ENCODE measurements around the gene ADAMTS12.

Gene ADAMTS12

DNA sequence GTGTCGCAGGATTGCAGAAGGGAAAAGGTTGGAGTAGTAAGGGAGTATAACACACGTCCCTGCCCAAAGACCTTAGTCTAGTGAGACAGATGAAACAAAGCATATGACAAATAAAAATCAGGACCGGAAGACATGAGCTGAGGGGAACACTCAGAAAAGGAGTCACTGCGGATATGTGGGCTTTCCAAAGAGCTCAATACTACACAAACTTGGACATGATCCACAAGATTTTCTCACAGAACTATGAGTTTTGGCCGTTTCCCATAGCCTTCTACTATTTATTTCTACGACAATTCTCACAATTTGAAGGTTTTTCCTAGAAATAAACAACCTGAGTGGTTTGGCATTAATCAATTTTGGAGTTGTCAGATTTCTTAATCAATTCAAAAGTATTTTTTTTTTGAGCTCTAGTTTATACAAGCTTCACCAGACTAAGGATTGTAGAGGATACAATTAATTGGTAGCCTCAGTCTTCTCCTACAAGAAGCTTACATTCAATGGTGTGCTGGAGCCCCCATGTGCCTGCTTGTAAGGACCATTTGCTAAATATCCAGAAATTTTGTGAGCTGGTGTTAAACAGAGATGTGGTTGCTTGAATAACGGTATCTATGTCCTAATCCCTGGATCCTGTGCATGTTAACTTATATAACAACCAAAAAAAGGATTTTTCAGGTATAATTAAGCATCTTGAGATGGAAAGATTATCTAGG is 91.4 kb downstream of the ADAMTS12 start:
- no peak for DNase-seq

DNA sequence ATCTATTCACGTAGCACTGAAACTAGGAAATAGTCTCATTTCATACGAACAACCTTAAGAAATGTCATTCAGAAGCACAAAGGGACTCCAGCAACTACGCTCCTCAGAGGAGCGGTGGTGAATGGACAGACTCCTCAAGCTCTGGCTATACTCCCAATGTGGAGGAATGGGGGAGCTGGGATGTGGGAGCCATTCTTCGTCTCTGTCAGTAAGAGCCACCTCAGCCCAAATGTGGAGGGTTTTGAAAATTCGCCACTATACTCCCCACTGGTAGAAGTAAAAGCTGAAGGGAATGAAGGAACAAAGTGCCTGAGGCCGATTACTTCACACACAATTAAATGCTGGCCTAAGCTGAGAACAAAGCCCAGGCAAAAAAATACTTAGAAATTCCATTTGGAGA is 96.3 kb downstream of the ADAMTS12 start:
- no peak for DNase-seq

DNA sequence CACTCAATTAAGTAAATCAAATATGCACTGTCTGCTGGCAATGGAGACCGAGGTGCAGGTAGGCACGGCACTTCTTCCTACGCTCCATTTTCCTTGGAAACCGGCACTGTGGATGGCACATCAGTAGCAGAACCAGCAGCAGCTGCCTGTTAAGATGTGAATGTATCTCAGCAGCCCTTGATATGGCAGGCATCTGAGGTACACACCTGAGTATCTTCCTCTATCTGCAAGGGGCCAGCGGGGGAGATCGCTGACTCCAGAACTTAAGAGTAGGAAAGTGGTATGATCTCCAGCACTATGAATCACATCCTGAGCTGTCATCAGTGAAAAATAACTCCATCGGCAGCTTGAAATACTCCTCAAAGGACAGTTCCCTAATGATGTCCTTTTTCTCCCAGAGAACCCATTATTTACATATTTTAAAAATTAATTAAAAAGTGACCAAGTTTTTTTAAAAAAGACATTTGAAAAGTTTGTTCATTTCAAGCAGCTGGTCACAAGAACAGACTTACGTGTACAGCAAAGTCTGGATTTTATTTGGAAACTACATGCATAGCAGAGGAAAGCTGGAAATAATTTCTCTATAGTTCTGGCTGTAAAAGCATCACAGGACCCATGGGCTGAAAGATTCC is 97.1 kb downstream of the ADAMTS12 start:
- DNase-seq, result no peak

DNA sequence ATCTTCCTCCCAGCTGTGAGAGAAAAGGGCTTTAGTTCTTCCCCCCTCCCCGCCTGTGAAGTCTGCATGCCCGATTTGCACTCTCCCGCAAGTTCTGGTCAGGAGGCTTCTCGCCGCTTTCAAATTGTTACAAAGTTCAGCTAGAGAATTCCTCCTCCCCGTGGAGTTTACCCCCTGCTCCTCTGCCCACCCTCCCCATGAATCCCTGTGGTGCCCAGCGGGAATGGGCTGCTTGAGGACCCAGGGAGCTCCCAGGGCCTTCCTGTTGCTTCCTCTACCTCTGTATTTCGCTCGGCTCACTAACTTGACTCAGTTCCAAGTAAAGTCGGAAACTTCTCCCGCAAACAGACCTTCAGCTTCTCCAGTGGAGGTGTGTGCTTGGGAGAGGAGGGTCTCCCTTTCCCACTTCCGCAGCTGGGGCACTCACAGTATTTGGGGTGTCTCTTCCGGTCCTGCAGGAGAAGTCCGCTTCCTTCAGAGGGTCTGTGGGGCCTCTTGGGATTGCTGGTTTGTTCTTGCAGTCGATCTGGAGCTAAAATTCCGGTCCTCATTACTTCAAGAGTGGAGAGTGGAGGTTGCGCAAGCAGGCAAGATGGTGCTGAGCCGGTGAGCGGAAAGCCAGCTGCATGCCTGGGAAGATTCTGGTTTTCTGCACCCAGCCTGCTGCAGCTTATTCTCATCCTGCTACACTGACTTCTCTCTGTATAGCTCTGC is 97.8 kb downstream of the ADAMTS12 start:
- DNase-seq, result no peak

DNA sequence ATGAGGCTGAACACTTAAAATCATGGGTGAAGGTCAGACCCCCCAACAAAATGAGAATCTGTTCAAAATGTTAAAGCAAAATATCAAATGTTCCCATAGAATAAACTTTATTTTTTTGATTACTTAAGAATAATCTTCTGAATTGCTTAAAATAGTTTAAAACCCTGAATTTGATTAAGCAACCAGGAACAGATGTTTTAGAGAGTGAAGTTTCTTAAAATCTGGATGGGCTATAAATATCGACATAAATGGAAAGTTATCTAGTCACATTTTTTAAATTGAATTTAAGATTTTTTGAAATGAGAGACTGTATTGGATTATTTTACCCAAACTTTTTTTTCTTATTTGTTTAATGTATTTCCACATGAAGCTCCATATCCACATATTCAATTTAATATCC is 98.5 kb downstream of the ADAMTS12 start:
- DNase-seq, result no peak

DNA sequence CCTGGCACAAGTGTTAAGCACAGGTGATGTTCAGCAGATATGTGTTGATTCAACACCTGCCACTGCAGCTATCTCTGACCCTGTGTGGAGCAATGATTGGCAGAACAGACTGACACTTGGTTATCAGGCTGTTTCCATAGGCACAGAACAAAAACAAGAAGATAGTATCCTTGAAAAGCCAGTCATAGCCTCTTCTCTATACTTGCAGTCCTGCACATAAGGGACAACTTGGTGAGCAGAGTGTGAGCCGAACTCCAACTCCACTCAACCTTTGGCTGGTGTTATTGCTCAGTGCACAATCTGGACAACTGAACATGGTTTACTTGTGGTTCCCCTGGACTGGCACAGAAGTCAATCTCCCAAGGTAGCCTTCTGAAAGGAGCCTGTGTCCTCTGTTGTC is 99.2 kb downstream of the ADAMTS12 start:
- no peak for DNase-seq

DNA sequence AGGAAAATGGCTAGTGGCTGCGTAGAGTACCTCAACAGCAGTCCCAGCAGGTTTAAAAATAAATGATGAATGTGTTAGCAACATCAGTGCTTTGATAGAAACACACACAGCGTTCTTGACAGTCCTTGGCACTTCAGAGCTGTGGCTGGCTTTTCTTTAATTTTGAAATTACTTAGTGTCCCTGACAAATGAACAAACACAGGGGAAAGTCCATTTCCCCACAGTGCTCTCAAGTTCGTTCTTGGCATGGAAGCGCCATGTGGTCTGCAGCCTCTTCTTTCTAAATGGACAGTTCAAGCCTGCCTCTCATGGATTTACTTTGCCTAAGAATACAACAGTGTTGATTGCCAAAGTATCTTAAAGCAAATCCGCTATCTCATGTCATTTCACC is 102.2 kb downstream of the ADAMTS12 start:
- no peak for DNase-seq

DNA sequence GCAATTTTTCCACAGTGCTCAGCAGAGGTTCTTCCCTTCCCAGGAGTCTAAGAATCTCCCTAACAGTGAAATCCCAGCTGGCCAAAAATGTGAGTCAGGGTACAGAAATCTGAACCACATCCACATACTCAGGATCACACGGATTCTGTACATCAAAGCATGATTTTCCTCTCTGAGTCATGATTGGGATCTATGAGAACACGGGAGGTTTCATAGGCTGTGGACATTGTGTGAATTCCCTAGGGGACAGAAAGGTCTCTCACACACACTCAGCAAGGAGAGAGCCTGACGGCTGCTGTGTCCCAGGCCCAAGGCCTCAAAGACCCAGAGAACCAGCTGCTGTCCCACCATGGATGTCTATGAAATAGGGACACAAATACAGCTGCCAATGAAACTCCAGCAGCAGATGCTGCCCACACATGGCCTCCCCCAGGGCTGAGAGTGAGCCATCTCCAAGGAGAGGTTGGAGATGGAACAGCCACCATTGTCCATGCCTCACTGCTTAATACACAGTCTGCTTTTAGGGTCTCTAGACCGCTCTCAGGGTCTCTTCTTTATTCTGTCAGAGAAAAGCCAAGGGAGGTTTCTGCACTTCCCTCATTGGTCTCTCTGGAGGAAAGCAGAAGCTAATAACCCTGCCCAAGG is 102.7 kb downstream of the ADAMTS12 start:
- DNase-seq, result no peak

DNA sequence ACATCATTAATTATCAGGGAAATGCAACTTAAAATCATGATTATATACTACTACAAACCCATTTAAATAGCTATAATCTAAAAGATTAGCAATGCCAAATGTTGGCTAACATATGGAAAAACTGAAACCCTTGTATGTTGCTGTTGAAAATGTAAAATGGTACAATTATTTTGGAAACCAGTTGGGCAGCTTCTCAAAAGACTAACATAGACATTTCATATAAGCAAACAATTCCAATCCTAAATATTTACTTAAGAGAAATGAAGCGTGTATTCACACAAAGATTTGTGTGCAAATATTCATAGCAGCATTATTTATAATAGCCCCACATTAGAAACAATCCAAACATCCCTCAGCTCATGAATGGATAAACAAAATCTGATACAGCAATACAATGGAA is 106.2 kb downstream of the ADAMTS12 start:
- no peak for DNase-seq

DNA sequence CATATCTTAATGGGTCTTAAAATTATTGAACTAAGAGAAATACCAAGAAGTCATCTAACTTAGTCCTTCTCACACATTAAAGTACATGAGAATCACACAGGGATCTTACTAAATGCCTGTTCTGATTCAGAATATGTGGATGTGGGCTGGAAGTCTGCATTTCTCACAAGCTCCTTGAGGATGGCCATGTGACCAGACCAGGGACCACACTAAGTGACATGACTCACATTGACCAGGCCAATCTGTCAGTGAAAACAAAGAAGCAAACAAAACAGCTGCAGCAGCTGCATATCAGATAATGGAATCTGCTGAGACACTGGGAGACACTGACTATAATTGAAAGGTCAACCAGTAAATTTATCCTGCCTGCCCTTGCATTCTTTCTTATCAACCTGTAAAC is 110.5 kb downstream of the ADAMTS12 start:
- DNase-seq, result no peak

DNA sequence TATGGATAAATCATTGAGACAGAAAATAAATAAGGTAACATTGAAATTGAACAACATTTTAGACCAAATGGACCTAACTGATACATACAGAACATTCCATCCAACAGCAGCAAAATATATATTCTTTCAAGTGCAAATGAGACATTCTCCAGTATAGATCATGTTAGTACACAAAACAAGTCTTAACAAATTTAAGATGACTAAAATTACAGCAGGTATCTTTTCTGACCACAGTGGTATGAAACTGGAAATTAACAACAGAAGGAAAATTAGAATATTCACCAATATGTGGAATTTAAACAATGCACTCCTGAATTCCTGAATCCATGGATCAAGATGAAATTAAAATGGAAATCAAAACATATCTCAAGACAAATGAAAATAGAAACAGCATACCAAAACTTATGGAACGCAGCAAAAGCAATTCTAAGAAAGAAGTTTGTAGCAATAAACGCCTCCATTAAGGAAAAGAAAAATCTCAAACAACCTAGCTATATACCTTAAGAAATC is 115.6 kb downstream of the ADAMTS12 start:
- no peak for DNase-seq

DNA sequence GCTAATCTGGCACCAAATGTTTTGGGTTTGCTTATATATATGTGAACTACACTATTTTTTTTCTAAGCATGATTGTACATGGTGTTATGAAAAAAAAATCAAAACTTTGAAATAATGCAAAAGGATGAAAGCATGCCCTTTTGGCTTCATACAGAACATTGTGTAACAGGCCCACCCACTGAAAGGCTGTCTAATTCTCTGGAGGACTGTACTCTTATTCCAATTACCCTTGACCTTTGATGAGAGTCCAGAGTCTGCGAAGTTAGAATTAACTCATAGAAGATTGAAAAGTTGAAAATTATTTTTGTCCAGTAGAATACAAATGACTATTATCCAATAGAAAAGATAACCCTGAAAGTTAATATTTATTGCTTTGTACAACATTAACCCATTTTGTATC is 117.4 kb downstream of the ADAMTS12 start:
- DNase-seq, result no peak

DNA sequence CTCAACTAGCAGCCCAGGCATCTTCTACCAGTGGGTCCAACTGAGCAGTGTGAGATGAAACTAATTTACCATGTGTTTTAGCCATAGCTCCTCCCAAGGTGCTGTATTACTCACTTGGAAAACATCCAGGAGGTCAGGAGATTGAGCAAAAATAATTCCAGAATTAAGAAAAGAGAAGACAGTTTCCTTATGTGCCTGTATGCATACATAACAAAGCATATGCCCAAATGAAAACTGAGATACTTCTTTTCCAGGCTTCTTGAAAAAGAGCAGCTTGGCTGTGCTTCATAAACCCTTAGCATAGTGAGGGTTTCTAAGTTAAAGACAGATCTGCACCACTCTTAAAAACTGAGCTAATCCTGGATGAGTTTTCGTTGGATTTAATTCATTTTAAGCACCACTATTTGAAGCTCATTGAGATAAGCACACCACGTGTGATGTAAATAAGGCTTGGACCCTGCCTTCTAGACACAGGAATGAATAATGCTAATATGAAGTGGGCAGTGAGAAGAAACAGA is 119.4 kb downstream of the ADAMTS12 start:
- DNase-seq, result no peak

DNA sequence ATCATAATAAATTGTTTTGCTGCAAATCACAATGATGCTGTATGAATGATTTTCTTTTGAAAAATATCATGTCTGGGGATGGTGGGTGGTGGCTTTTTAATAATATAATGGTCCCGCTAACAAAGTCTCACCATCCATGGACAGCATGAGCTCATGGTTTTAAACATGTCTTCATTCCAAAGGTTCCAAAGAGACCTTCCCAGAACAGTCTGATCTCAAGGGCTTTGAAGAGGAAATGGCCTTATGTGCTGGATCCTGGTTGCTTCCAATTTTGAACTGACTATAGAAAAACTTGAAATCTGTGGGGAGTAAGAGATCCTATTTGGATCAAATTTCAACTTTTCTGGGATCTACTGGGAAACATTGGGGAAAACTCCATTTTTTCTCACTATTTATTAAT is 121.8 kb downstream of the ADAMTS12 start:
- DNase-seq, result no peak

DNA sequence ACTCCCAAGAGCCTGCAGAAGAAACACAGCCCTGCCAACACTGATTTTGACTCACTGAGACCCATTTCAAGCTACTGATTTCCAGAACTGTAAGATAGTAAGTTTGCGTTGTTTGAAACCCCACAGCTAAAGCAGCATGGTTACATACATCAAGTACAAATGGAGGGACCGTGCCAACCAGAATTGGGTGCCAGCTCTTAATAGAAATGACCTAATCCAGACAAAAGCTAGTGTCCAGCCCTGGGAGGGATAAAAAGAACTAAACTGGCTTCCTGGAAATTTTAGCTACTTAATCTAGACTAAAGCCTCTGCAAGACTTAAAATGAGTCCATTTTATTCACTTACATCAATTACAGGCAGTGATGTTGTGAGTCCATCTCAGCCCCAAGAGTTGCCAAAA is 122.6 kb downstream of the ADAMTS12 start:
- no peak for DNase-seq

DNA sequence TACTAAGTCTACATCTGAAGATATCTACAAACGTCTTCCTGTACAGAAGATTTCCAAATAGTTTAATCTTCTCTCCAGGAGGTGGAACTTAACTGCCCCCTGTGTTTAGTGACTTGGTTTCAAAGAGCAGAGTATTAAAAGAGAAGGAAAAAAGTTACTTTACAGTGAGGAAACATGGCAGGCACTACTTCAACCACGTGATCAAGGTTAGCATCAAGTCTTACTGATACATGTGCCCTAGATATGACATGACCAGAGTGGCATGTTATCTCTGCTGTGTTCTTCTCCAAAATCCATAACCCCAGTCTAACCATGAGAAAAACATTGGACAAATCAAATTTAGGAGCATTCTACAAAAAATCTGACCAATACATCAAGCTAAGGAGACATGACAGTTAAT is 125.8 kb downstream of the ADAMTS12 start:
- no peak for DNase-seq

DNA sequence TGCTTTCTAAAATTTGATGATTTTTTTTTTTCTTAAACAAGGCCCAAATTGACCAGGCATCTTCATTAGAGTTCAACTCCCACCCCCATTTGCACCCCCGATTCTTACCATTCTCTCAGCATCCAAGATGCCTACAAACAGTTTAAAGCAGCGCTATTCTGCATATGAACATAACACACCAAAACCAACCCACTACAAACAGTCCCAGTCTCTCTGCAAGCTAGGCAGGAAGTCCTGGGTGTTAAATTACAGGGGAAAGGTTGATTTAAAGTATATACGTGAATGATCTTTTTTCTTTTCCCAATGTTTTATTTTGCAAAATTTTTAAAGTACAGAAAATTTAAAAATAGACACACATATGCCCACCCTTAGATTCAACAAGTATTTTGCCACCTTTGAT is 127.0 kb downstream of the ADAMTS12 start:
- DNase-seq, result no peak

DNA sequence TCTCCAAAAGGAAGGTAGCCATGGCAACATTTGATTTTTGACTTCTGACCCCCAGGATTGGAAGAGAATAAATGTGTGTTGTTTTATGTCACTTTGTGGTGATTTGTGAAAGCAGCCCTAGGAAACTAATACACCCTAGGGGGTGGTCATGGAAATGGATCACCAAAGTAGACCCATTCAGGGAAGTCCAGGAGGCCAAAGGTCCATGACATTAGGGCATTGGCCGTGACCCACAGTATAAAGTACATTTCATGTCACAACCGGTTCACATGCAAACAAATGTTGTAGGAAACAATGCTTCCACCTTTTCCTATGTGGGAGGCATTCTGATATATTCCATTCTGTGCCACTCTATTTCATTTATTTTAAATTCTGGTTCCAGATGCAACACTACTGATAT is 128.4 kb downstream of the ADAMTS12 start:
- DNase-seq, result no peak

DNA sequence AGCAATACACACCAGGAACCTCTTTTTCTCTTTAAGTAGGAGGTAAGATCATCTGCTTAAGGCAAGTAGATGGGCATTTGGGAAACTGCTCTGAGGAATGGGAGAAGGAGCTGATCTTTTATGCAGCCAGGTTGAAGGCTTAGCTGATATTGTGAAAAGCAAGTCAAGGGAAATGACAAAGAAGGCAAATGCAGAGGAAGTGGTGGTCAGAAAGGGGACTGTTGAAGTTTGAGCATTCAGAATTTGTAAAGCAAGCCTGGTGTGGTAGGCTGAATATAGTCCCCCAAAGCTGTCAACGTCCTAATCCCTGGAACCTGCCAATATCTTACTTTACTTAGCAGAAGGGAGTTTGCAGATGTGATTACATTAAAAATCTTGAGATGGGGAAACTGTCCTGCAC is 128.9 kb downstream of the ADAMTS12 start:
- no peak for DNase-seq

DNA sequence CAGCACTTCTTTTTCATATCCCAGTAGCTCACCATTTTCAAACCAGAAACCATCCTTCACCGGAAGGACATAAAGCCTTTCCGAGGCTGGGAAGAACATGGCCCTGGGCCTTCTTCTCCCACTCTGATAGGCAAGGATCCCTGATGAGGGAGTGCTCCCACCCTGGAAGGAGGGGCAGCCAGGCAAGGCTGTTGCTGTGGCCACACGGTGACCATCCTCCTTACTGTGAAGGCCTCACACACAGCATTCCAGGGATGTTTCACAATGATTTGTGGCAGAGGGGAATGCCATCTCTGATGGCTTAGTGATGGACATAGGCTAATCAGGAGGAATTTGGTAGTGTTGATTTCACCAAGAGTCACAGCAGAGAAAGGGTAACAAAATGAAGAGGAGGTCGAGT is 130.7 kb downstream of the ADAMTS12 start:
- no peak for DNase-seq

DNA sequence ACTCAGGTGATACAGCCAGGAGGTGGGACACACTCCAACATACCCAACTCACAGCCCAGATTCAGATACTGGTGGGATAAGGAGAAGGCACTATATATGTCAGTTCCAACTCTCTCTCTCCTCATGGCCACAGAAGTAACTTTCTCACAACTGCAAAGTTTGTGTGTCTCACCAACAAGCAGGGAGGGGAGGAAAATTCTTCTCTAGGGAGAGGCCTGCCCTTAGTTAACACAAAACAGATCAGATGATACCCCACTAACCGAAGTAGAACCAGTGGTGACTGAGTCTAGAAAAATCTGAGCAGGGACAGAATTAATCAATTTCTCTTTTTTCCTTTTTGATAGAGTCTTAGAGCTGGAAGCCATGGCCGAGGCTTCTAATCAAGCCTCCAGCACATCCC is 133.1 kb downstream of the ADAMTS12 start:
- DNase-seq, result no peak

DNA sequence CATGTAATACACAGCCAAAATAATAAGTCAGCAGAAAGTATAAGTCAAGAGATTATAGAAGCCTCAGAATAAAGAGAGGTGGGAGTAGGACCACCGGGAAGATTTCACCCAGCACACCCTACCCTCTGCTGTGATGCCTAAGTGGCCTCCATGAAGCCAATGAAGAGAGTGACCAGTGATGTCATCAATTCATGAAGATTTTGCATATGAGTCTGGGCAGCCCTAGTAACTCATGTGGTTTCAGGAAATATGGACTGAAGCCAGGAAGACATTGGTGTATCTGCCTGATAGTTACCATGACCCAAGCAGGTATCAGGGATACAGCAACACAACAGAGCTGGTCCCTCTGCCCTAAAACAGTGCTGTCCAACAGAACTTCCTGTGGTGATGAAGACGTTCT is 135.3 kb downstream of the ADAMTS12 start:
- DNase-seq, result no peak

DNA sequence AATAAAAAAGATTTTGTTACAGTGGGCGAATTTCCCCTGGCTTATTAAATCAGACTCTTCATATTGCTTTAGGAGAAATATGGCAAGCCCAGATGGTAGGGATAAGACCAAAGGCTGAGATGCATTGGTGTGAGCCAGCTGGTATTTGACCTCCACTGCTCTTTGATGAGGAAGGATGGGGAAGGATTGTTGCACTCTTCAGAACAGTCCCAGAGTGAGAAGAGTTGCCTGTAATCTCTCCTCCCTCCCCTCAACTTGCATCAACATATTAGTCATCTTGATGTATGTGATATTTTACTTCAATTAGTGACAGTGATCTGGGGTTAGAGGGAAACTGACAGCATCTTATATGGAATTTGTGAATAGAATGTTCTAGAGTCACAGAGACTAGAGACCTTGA is 136.6 kb downstream of the ADAMTS12 start:
- no peak for DNase-seq

DNA sequence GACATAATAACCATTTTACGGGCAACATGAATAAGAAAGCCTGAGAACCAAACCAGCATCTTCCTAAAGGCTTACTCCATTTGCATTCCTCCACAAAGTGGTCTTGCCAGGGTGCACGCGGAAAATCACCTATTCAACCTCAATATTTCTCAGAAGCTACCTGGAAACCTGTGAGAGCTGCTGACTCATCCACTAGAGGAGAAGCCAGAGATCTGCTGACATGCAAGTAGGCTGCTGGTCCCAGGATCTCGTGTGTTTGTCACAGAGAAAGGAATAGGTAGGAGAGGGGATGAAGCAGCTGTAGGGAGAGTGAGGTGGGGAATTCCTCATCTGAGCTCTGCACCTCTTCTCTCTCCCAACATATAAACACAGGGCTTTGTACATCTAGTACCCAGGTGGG is 138.1 kb downstream of the ADAMTS12 start:
- DNase-seq, result no peak

Data from NCI-H2227 treated with DMSO at 0.1 percent for 48 hours (cell line).